ENCODE results near the gene GABRA4. TPM values are rescaled to one million over a fixed set of nuclear protein-coding genes. Genes with fewer than 3 reads are reported as not detected.
A peak's percentile ranks its signal among the peaks of the same experiment; 100 is the strongest.

The GABRA4 gene
- total and polyA plus RNA-seq, 11 donors: 2.7 to 43.7 (median 24.6) TPM

DNA sequence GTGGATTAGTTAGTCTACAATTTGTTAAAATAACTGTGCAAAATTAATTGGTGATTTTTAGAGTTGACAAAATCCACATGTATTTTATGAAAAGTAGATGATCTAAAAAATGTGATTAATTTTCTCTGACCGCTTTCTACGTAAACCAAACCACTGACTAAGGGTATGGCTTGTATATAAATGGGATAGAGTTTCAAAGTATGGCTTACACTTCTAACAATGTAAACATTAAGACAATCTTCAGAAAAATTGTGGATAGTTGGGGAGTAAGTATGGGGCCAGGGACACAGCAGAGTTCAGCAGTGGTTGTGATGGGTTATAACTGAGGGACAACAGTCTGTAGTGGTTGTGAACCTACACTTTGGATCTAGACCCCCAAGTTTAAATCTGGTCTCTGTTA lies 39.8 kb downstream of the GABRA4 start:
- DNase-seq (no peak), ATAC-seq (no peak)
- intact Hi-C loops (cut with DNase I): loop anchor here in 1 of 10 donors (10.0 kb wide), 1 partner anchor 171 kb away; no protein-coding TSS in a partner anchor
- Histone ChIP-seq H3K36me3 (no peaks in the 10 kb centered on the region), H3K9me3 (no peaks in the 10 kb centered on the region), H3K27ac (no peak overlapping the region), H3K4me3 (no peak overlapping the region), H3K27me3 (no peaks in the 10 kb centered on the region), H3K4me1 (peaks cover 0 to 27% (median 7%) of the 10 kb centered on the region in 12 donors)
- TF ChIP-seq, protein P1, sequence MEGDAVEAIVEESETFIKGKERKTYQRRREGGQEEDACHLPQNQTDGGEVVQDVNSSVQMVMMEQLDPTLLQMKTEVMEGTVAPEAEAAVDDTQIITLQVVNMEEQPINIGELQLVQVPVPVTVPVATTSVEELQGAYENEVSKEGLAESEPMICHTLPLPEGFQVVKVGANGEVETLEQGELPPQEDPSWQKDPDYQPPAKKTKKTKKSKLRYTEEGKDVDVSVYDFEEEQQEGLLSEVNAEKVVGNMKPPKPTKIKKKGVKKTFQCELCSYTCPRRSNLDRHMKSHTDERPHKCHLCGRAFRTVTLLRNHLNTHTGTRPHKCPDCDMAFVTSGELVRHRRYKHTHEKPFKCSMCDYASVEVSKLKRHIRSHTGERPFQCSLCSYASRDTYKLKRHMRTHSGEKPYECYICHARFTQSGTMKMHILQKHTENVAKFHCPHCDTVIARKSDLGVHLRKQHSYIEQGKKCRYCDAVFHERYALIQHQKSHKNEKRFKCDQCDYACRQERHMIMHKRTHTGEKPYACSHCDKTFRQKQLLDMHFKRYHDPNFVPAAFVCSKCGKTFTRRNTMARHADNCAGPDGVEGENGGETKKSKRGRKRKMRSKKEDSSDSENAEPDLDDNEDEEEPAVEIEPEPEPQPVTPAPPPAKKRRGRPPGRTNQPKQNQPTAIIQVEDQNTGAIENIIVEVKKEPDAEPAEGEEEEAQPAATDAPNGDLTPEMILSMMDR (IDR thresholded peaks at IDR 0.05): no peak
- no peak for TF ChIP-seq POLR2A (IDR thresholded peaks at IDR 0.05)
- 86 to 96% (median 90%) methylated on average over 2 of the region's 2 CpGs for WGBS, 4 donors

DNA sequence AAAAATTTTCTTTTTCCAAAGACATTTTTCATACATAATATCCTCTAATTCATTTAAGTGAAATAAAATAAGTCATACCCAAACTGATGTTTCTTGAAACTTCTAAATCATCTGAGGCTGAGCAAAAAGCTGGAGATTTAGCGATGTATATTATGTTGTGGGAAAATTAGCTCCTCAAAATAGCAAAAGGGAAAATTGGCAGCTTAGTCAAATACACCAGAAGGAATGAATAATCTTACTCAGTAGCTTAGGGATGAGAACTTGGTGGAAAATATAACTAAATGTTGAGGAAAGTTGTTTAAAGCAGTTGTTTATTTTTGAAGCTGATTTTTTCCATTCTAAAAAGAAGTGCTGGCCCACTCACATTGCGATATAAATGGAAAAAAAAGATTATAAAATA lies 40.9 kb downstream of the GABRA4 start:
- 65 to 81% (median 74%) methylated on average over 2 of the region's 2 CpGs for WGBS, 4 donors
- no peak for DNase-seq
- Histone ChIP-seq H3K4me3 (no peak overlapping the region), H3K27ac (no peak overlapping the region), H3K4me1 (peaks cover 0 to 33% (median 13%) of the 10 kb centered on the region in 12 donors), H3K36me3 (no peaks in the 10 kb centered on the region), H3K9me3 (no peaks in the 10 kb centered on the region), H3K27me3 (no peaks in the 10 kb centered on the region)
- ATAC-seq: no peak
- TF ChIP-seq POLR2A (IDR thresholded peaks at IDR 0.05): no peak
- TF ChIP-seq, protein P1 (IDR thresholded peaks at IDR 0.05): no peak
- intact Hi-C loops (cut with DNase I): loop anchor here in 1 of 10 donors (10.0 kb wide), 1 partner anchor 172 kb away; no protein-coding TSS in a partner anchor

DNA sequence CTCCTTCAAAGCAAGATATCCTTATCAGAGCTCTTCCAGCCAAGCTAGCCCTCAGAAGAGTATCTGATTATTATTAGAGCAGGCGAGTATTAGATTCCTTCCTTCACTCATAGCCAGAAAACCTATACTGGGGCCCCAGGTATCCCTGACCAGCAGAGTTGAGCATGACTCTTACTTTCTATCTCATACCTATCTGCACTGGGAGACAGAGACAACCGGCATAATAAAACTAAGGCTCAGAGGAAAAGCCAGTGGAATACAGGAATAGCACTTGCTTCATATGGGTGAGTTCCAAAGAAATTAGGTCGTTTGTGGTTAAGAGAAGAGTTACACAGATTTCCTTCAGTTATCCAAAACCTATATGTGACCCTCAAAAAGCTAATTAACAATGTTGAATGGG lies 42.6 kb downstream of the GABRA4 start:
- no peak for ATAC-seq
- peak overlapping the region in 3 of 12 donors; percentile 15 to 67 (median 31) for H3K27ac ChIP-seq
- H3K4me1 ChIP-seq: peaks cover 0 to 45% (median 21%) of the 10 kb centered on the region in 12 donors
- intact Hi-C loops (cut with DNase I): loop anchor here in 1 of 10 donors (10.0 kb wide), 1 partner anchor 174 kb away; no protein-coding TSS in a partner anchor
- WGBS, 4 donors: 17 to 25% (median 21%) methylated on average over 3 of the region's 3 CpGs
- H3K9me3 ChIP-seq: no peaks in the 10 kb centered on the region
- no peak for DNase-seq
- no peaks in the 10 kb centered on the region for H3K27me3 ChIP-seq
- no peak overlapping the region for H3K4me3 ChIP-seq
- no peak for TF ChIP-seq POLR2A (IDR thresholded peaks at IDR 0.05)
- TF ChIP-seq, protein P1 (IDR thresholded peaks at IDR 0.05): no peak
- H3K36me3 ChIP-seq: no peaks in the 10 kb centered on the region

DNA sequence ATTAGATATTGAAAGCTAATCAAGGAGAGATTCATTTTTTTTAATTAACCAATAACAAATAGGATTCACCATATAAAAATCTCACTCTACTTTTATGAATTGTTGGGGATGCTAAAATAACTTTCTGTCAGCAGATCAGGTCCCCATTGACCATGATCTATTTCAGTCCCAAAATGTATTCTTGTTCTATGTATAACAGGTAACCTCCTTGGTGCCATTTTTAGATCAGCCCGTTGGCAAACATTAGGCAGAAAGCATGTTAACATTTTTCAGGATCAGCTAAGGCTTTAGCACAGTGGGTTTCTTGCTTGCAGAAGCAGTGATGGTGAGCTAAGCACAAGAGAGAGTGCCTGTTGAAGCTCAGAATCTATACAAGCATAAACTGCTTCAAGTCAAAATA lies 43.6 kb downstream of the GABRA4 start:
- ATAC-seq: peak in 3 of 4 donors; percentile 40 to 61 (median 49)

More for the DNA sequence above, 43.6 kb downstream of the GABRA4 start:
- H3K4me1 ChIP-seq: peaks cover 0 to 48% (median 22%) of the 10 kb centered on the region in 12 donors
- H3K4me3 ChIP-seq: no peak overlapping the region
- no peaks in the 10 kb centered on the region for H3K36me3 ChIP-seq
- no peaks in the 10 kb centered on the region for H3K27me3 ChIP-seq
- H3K9me3 ChIP-seq: no peaks in the 10 kb centered on the region
- WGBS, 4 donors: 29 to 35% (median 30%) methylated on average over 1 of the region's 1 CpG
- intact Hi-C loops (cut with DNase I): loop anchor here in 4 of 10 donors (5.0 to 10.0 kb wide), 2 partner anchors 42 to 175 kb away; partner anchors contain the start of gene GABRA4 (in 3 of the 4)
- peak overlapping the region in 5 of 12 donors; percentile 15 to 67 (median 48) for H3K27ac ChIP-seq
- TF ChIP-seq, protein P1 (IDR thresholded peaks at IDR 0.05): no peak
- TF ChIP-seq POLR2A (IDR thresholded peaks at IDR 0.05): no peak
- no peak for DNase-seq
